Liver (tissue), 9 donors: Measurements from ENCODE around the gene PRSS27. TPM values are rescaled to one million over a fixed set of nuclear protein-coding genes. Genes with fewer than 3 reads are reported as not detected.

Source experiments
- DNase-seq: peaks from one replicate; pipeline ENCODE4 v3.0.0-alpha.2; 2017; ENCODE audit warnings: low spot score
- H3K27ac ChIP-seq, 2 donors: one replicate each; pipeline ENCODE4 v1.7.0; 2013; ENCODE audit warnings: inconsistent platforms in 2 of 2, low read length in 2 of 2, control low read depth in 1 of 2, low read depth in 1 of 2, mild to moderate bottlenecking in 1 of 2
- H3K27me3 ChIP-seq, 4 donors: one replicate each; pipeline versions ENCODE4 v1.6.1 to v1.7.0; 2013; ENCODE audit warnings: low read length in 3 of 4, inconsistent platforms in 1 of 4, mild to moderate bottlenecking in 1 of 4, moderate library complexity in 1 of 4; ENCODE audit not compliant: control insufficient read depth in 4 of 4, insufficient read depth in 4 of 4
- H3K36me3 ChIP-seq, 4 donors: one replicate each; pipeline versions ENCODE4 v1.6.1 to v1.7.0; 2013; ENCODE audit warnings: low read length in 3 of 4, mild to moderate bottlenecking in 3 of 4, low read depth in 1 of 4, moderate library complexity in 1 of 4; ENCODE audit not compliant: control insufficient read depth in 4 of 4, insufficient read depth in 3 of 4
- H3K4me1 ChIP-seq, 4 donors: one replicate each; pipeline versions ENCODE4 v1.6.1 to v1.7.0; 2013; ENCODE audit warnings: low read length in 3 of 4, mild to moderate bottlenecking in 3 of 4, moderate library complexity in 1 of 4; ENCODE audit not compliant: control insufficient read depth in 4 of 4, insufficient read depth in 4 of 4
- H3K4me3 ChIP-seq, 3 donors: one replicate each; pipeline versions ENCODE4 v1.6.1 to v1.7.0; 2013; ENCODE audit warnings: low read length in 3 of 3, control low read depth in 1 of 3, low read depth in 1 of 3, mild to moderate bottlenecking in 1 of 3
- H3K9ac ChIP-seq, 2 donors: one replicate each; pipeline ENCODE4 v1.7.0; 2013; ENCODE audit warnings: low read length in 2 of 2, mild to moderate bottlenecking in 2 of 2, moderate library complexity in 2 of 2, control low read depth in 1 of 2, low read depth in 1 of 2
- H3K9me3 ChIP-seq, 4 donors: one replicate each; pipeline versions ENCODE4 v1.6.1 to v1.7.0; 2013; ENCODE audit warnings: low read length in 3 of 4; ENCODE audit not compliant: control insufficient read depth in 4 of 4
- EGR1 ChIP-seq, 2 donors: IDR thresholded peaks; 2 replicates each; pipeline ENCODE4 v1.6.1; 2016 to 2018; ENCODE audit warnings: antibody characterized with exemption in 2 of 2, low read depth in 2 of 2
- GABPA ChIP-seq, 2 donors: IDR thresholded peaks in 1 of 2; conservative IDR thresholded peaks in 1 of 2; 2 replicates each; pipeline ENCODE4 v1.6.1; 2016; ENCODE audit warnings: antibody characterized with exemption in 2 of 2, mild to moderate bottlenecking in 1 of 2, moderate library complexity in 1 of 2
- HNF4A ChIP-seq, 2 donors: conservative IDR thresholded peaks; 2 replicates each; pipeline ENCODE4 v1.6.1; 2016; ENCODE audit warnings: antibody characterized with exemption in 2 of 2, mild to moderate bottlenecking in 2 of 2
- JUND ChIP-seq, 2 donors: IDR thresholded peaks; 2 replicates each; pipeline ENCODE4 v1.6.1; 2016; ENCODE audit warnings: antibody characterized with exemption in 2 of 2
- NR2F2 ChIP-seq: IDR thresholded peaks from 2 replicates; pipeline ENCODE4 v1.6.1; 2016; ENCODE audit warnings: antibody characterized with exemption
- RXRA ChIP-seq, 2 donors: IDR thresholded peaks; 2 replicates each; pipeline ENCODE4 v1.6.1; 2017 to 2018; ENCODE audit warnings: antibody characterized with exemption in 2 of 2, mild to moderate bottlenecking in 1 of 2
- SP1 ChIP-seq: IDR thresholded peaks from 2 replicates; pipeline ENCODE4 v1.6.1; 2018; ENCODE audit warnings: antibody characterized with exemption, mild to moderate bottlenecking
- TAF1 ChIP-seq: conservative IDR thresholded peaks from 2 replicates; pipeline ENCODE4 v1.6.1; 2016; ENCODE audit warnings: antibody characterized with exemption, mild to moderate bottlenecking
- YY1 ChIP-seq: IDR thresholded peaks from 2 replicates; pipeline ENCODE4 v1.6.1; 2016; ENCODE audit warnings: antibody characterized with exemption, mild to moderate bottlenecking
- WGBS: extraction: QIAGEN DNeasy Blood & Tissue Kit; methylation state at CpG from one replicate; pipeline ENCODE4 v1.1.7; 2013; 5-methylcytosine and 5-hydroxymethylcytosine counted together
- polyA plus RNA-seq, 2 donors: library from polyadenylated mRNA; stranded (reverse) in 1 of 2; unstranded in 1 of 2; fragments of 200-250 nt in 1 of 2; fragments of >200 nt in 1 of 2; fragmentation: Nextera tagmentation in 1 of 2; extraction: Ambion mirVana in 1 of 2; gene quantifications; one replicate each; pipeline versions ENCODE4 v1.2.1 to v1.2.3, GENCODE V29; 2013 to 2015
- total RNA-seq, 2 donors: library from RNA; depleted of rRNA; stranded (reverse); fragments of >200 nt; gene quantifications; one replicate each; pipeline ENCODE4 v1.2.3, GENCODE V29; 2014
- TF ChIP-seq, protein P1 (sequence below): IDR thresholded peaks from 2 replicates; pipeline ENCODE4 v1.6.1; 2016; ENCODE audit warnings: antibody characterized with exemption, mild to moderate bottlenecking
- TF ChIP-seq, protein P2 (sequence below): fragments of 150-350 bp; IDR thresholded peaks from 2 replicates; pipeline ENCODE4 v1.5.1; 2017; ENCODE audit warnings: improper control_type of control experiment, low read depth, low read length; ENCODE audit not compliant: missing input control
- TF ChIP-seq, protein P3 (sequence below): IDR thresholded peaks from 2 replicates; pipeline ENCODE4 v1.6.1; 2016; ENCODE audit warnings: antibody characterized with exemption
- TF ChIP-seq, protein P4 (sequence below): IDR thresholded peaks from 2 replicates; pipeline ENCODE4 v1.6.1; 2016; ENCODE audit warnings: antibody characterized with exemption
- donor health status: healthy.
- donor health status: healthy.
- donor health status: healthy.
- donor health status: healthy.
- donor health status: healthy.

Gene PRSS27
- total and polyA plus RNA-seq, 4 donors, result 0.05 to 1.5 (median 0.22) TPM; not detected in 1

DNA sequence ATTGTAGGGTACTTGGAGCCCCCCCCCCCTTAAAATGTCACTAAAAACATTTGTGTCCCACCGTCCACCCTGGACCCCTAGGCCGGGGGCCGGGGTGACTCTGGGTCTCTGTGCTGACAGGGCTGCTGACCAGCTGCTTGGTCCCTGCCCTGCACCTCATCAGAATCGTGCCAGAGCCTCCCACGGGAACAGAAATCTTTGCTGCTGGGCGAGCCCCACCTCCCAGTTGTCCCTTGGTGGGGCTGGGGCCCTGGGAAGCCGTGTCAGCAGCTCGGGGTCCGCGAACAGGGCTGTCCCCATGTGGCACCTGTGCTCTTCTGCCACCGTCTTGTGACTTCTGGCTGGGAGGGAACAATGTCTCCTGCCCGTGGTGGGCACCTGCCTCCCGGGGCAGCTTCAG is 19.2 kb downstream of the PRSS27 start:
- Histone ChIP-seq H3K27ac (no peak overlapping the region), H3K27me3 (no peaks in the 10 kb centered on the region), H3K4me3 (no peak overlapping the region), H3K36me3 (peaks cover 7 to 61% (median 22%) of the 10 kb centered on the region in 4 donors), H3K4me1 (peaks cover 4 to 19% (median 12%) of the 10 kb centered on the region in 4 donors), H3K9ac (no peak overlapping the region), H3K9me3 (no peaks in the 10 kb centered on the region)
- TF ChIP-seq YY1, result no peak
- TF ChIP-seq SP1, result no peak
- TF ChIP-seq, protein P1, sequence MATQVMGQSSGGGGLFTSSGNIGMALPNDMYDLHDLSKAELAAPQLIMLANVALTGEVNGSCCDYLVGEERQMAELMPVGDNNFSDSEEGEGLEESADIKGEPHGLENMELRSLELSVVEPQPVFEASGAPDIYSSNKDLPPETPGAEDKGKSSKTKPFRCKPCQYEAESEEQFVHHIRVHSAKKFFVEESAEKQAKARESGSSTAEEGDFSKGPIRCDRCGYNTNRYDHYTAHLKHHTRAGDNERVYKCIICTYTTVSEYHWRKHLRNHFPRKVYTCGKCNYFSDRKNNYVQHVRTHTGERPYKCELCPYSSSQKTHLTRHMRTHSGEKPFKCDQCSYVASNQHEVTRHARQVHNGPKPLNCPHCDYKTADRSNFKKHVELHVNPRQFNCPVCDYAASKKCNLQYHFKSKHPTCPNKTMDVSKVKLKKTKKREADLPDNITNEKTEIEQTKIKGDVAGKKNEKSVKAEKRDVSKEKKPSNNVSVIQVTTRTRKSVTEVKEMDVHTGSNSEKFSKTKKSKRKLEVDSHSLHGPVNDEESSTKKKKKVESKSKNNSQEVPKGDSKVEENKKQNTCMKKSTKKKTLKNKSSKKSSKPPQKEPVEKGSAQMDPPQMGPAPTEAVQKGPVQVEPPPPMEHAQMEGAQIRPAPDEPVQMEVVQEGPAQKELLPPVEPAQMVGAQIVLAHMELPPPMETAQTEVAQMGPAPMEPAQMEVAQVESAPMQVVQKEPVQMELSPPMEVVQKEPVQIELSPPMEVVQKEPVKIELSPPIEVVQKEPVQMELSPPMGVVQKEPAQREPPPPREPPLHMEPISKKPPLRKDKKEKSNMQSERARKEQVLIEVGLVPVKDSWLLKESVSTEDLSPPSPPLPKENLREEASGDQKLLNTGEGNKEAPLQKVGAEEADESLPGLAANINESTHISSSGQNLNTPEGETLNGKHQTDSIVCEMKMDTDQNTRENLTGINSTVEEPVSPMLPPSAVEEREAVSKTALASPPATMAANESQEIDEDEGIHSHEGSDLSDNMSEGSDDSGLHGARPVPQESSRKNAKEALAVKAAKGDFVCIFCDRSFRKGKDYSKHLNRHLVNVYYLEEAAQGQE, result no peak
- TF ChIP-seq NR2F2, result no peak
- TF ChIP-seq, protein P2, sequence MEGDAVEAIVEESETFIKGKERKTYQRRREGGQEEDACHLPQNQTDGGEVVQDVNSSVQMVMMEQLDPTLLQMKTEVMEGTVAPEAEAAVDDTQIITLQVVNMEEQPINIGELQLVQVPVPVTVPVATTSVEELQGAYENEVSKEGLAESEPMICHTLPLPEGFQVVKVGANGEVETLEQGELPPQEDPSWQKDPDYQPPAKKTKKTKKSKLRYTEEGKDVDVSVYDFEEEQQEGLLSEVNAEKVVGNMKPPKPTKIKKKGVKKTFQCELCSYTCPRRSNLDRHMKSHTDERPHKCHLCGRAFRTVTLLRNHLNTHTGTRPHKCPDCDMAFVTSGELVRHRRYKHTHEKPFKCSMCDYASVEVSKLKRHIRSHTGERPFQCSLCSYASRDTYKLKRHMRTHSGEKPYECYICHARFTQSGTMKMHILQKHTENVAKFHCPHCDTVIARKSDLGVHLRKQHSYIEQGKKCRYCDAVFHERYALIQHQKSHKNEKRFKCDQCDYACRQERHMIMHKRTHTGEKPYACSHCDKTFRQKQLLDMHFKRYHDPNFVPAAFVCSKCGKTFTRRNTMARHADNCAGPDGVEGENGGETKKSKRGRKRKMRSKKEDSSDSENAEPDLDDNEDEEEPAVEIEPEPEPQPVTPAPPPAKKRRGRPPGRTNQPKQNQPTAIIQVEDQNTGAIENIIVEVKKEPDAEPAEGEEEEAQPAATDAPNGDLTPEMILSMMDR, result no peak
- TF ChIP-seq, protein P3, sequence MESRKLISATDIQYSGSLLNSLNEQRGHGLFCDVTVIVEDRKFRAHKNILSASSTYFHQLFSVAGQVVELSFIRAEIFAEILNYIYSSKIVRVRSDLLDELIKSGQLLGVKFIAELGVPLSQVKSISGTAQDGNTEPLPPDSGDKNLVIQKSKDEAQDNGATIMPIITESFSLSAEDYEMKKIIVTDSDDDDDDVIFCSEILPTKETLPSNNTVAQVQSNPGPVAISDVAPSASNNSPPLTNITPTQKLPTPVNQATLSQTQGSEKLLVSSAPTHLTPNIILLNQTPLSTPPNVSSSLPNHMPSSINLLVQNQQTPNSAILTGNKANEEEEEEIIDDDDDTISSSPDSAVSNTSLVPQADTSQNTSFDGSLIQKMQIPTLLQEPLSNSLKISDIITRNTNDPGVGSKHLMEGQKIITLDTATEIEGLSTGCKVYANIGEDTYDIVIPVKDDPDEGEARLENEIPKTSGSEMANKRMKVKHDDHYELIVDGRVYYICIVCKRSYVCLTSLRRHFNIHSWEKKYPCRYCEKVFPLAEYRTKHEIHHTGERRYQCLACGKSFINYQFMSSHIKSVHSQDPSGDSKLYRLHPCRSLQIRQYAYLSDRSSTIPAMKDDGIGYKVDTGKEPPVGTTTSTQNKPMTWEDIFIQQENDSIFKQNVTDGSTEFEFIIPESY, result no peak
- DNase-seq, result no peak
- WGBS, result 89% methylated on average over 13 of the region's 13 CpGs

DNA sequence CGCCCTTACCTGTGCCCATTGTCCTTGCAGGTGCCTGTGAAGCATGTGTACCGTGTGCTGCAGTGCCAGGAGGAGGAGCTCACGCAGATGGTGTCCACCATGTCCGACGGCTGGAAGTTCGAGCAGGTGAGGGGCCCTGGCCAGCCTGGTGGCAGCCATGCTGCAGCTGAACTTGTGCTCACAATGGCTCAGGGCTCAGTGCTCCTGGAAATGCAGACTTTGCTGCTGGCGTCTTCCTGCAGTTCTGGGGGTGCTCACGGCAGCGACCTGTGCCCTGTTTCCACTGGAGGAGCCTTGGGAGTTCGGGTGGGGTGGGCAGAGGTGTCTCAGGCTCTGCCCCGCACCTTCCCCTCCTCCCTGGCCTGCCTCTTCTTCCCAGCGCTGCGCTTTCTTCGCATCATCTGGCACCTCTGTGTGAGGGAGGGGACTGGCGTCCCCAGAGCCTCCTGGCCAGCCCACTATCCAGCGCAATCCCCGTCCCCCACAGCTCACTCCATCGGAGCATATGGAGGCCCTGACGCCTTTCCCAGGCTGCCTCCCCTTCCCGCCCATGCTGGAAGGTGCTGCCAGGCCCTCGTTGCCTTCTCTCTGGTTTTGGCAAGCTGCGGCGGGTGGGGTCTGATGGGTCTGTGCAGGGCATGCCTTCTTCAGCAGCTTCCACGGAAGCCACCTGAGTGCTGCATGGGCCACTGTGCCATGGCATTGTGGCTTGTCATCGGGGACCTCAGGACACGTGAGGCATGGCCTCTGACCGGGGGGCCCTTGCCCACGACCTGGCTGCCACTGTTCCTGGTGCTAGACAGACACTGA is 20.0 kb downstream of the PRSS27 start:
- Histone ChIP-seq H3K4me1 (peaks cover 4 to 19% (median 12%) of the 10 kb centered on the region in 4 donors), H3K27ac (no peak overlapping the region), H3K9ac (no peak overlapping the region), H3K9me3 (no peaks in the 10 kb centered on the region), H3K36me3 (peaks cover 7 to 55% (median 21%) of the 10 kb centered on the region in 4 donors), H3K4me3 (no peak overlapping the region), H3K27me3 (no peaks in the 10 kb centered on the region)
- TF ChIP-seq GABPA (IDR thresholded peaks at IDR 0.05 in 1 of 2, conservative IDR thresholded peaks at IDR 0.05 in 1 of 2) (no peak), JUND (IDR thresholded peaks at IDR 0.05) (no peak), TAF1 (no peak), NR2F2 (no peak), YY1 (no peak), EGR1 (IDR thresholded peaks at IDR 0.05; ENCODE audit: low read depth in 2 of 2) (no peak), SP1 (no peak), HNF4A (conservative IDR thresholded peaks at IDR 0.05) (no peak), RXRA (IDR thresholded peaks at IDR 0.05) (no peak)
- TF ChIP-seq, protein P4, sequence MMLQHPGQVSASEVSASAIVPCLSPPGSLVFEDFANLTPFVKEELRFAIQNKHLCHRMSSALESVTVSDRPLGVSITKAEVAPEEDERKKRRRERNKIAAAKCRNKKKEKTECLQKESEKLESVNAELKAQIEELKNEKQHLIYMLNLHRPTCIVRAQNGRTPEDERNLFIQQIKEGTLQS, result no peak
- TF ChIP-seq, protein P3, result no peak
- WGBS, result 94% methylated on average over 28 of the region's 28 CpGs
- no peak for DNase-seq
